ENCODE measurements around the gene CLDN18. TPM values are rescaled to one million over a fixed set of nuclear protein-coding genes. Genes with fewer than 3 reads are reported as not detected.

The CLDN18 gene
- total and polyA plus RNA-seq, 2 donors (not counting 1 experiment from before 2014, with no cell fraction given) = not detected

DNA sequence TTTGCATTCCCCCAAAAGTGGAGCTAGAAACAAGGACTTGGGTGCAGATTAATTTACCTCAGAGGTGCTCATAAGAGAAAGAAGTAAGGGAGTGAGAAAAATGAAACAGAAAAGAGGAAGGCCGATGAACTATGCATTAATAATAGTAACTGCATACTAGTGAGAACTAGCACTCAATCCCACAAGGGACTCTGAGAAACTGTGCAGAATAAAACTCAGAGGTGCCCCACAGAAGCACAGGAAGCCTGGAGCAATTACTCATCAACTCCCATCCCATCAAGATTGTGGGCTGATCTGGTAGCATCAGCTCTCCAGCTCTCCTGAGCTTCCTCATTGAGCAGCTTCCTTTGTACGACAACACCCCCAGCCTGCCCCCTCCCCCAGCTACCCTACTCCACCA is 50.8 kb downstream of the CLDN18 start:
- ChIA-PET POLR2A (no interaction called here), CTCF (interaction anchor here (1.2 to 1.3 kb wide), 2 partner anchors 8 to 13 kb away, joined by 3 read pairs; no protein-coding TSS in a partner anchor)
- H3K27ac Mint-ChIP-seq = no peak overlapping the region
- no peak overlapping the region for H3K4me3 Mint-ChIP-seq
- no peaks in the 10 kb centered on the region for H3K9me3 Mint-ChIP-seq (ENCODE audit: insufficient read depth)
- Histone ChIP-seq H3K36me3 (replicated peaks in 1 of 2; ENCODE audit: control extremely low read depth in 1 of 2, control insufficient read depth in 1 of 2, extremely low read depth in 1 of 2, insufficient read depth in 2 of 2, low read length in 1 of 2) (no peaks in the 10 kb centered on the region), H4K20me1 (ENCODE audit: control insufficient read depth, insufficient read depth, low read length, poor library complexity, severe bottlenecking) (no peaks in the 10 kb centered on the region), H3K4me3 (ENCODE audit: control extremely low read depth in 1 of 5, extremely low read depth in 1 of 5, insufficient read depth in 1 of 5, low read depth in 2 of 5, low read length in 4 of 5) (no peak overlapping the region), H3K9ac (ENCODE audit: low read length) (no peak overlapping the region), H2AFZ (ENCODE audit: insufficient read depth, low read depth, low read length, poor library complexity, severe bottlenecking) (no peak overlapping the region), H3K27ac (ENCODE audit: low read length in 2 of 2) (no peak overlapping the region), H3K9me3 (ENCODE audit: control extremely low read depth in 1 of 3, control insufficient read depth in 2 of 3, insufficient read depth in 1 of 3, low read length in 2 of 3) (no peaks in the 10 kb centered on the region), H3K79me2 (ENCODE audit: control insufficient read depth, insufficient read depth, low read length) (no peaks in the 10 kb centered on the region), H3K4me2 (replicated peaks; ENCODE audit: low read depth, low read length, poor library complexity, severe bottlenecking) (no peak overlapping the region), H3K27me3 (replicated peaks in 1 of 4; ENCODE audit: control extremely low read depth in 1 of 4, control insufficient read depth in 3 of 4, insufficient read depth in 4 of 4, low read length in 3 of 4) (no peaks in the 10 kb centered on the region), H3K4me1 (ENCODE audit: control insufficient read depth in 2 of 2, insufficient read depth in 2 of 2, low read length in 2 of 2) (no peaks in the 10 kb centered on the region)
- H3K4me1 Mint-ChIP-seq = peaks cover 4% of the 10 kb centered on the region
- TF ChIP-seq EZH2 (IDR thresholded peaks at IDR 0.05; ENCODE audit: borderline replicate concordance, insufficient read depth, low read depth, low read length, poor library complexity, severe bottlenecking) = no peak
- TF ChIP-seq, protein P1, sequence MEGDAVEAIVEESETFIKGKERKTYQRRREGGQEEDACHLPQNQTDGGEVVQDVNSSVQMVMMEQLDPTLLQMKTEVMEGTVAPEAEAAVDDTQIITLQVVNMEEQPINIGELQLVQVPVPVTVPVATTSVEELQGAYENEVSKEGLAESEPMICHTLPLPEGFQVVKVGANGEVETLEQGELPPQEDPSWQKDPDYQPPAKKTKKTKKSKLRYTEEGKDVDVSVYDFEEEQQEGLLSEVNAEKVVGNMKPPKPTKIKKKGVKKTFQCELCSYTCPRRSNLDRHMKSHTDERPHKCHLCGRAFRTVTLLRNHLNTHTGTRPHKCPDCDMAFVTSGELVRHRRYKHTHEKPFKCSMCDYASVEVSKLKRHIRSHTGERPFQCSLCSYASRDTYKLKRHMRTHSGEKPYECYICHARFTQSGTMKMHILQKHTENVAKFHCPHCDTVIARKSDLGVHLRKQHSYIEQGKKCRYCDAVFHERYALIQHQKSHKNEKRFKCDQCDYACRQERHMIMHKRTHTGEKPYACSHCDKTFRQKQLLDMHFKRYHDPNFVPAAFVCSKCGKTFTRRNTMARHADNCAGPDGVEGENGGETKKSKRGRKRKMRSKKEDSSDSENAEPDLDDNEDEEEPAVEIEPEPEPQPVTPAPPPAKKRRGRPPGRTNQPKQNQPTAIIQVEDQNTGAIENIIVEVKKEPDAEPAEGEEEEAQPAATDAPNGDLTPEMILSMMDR (IDR thresholded peaks at IDR 0.05) = no peak
- DNase-seq (no peak), ATAC-seq (ENCODE audit: low read depth) (no peak)
- H3K27me3 Mint-ChIP-seq = peaks cover 3% of the 10 kb centered on the region
- WGBS (ENCODE audit: insufficient coverage) = no CpG with 5 or more reads among the region's 2 CpGs
- intact Hi-C loops (cut with micrococcal nuclease) = no loop called here

DNA sequence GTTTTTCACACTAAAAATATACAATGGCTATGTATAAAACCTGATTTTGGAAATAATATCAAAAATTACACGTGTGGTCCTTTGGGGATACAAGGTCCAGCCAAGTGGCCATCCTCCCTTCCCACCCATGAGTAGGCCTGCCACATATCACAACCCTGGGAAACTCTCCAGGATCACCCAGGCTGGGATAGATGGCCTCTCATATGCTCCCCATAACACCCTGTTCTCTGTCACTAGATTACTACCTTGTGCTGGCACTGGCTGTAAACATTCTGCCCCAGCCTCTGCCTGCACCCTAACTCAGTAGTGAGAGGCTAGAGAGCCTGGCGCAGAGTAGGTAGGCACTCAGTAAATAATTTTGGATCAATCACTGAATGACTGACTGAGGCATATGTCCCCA is 52.1 kb downstream of the CLDN18 start:
- Histone ChIP-seq H3K27me3 (replicated peaks in 1 of 4; ENCODE audit: control extremely low read depth in 1 of 4, control insufficient read depth in 3 of 4, insufficient read depth in 4 of 4, low read length in 3 of 4) (no peaks in the 10 kb centered on the region), H3K9me3 (ENCODE audit: control extremely low read depth in 1 of 3, control insufficient read depth in 2 of 3, insufficient read depth in 1 of 3, low read length in 2 of 3) (no peaks in the 10 kb centered on the region), H3K79me2 (ENCODE audit: control insufficient read depth, insufficient read depth, low read length) (no peaks in the 10 kb centered on the region), H4K20me1 (ENCODE audit: control insufficient read depth, insufficient read depth, low read length, poor library complexity, severe bottlenecking) (no peaks in the 10 kb centered on the region), H3K9ac (ENCODE audit: low read length) (no peak overlapping the region), H3K27ac (ENCODE audit: low read length in 2 of 2) (no peak overlapping the region), H3K4me2 (replicated peaks; ENCODE audit: low read depth, low read length, poor library complexity, severe bottlenecking) (no peak overlapping the region), H3K4me3 (ENCODE audit: control extremely low read depth in 1 of 5, extremely low read depth in 1 of 5, insufficient read depth in 1 of 5, low read depth in 2 of 5, low read length in 4 of 5) (no peak overlapping the region), H3K36me3 (replicated peaks in 1 of 2; ENCODE audit: control extremely low read depth in 1 of 2, control insufficient read depth in 1 of 2, extremely low read depth in 1 of 2, insufficient read depth in 2 of 2, low read length in 1 of 2) (no peaks in the 10 kb centered on the region), H3K4me1 (ENCODE audit: control insufficient read depth in 2 of 2, insufficient read depth in 2 of 2, low read length in 2 of 2) (no peaks in the 10 kb centered on the region), H2AFZ (ENCODE audit: insufficient read depth, low read depth, low read length, poor library complexity, severe bottlenecking) (no peak overlapping the region)
- no CpG with 5 or more reads among the region's 2 CpGs for WGBS (ENCODE audit: insufficient coverage)
- no peaks in the 10 kb centered on the region for H3K9me3 Mint-ChIP-seq (ENCODE audit: insufficient read depth)
- peaks cover 4% of the 10 kb centered on the region for H3K4me1 Mint-ChIP-seq
- ATAC-seq (ENCODE audit: low read depth) (no peak), DNase-seq (no peak)
- H3K4me3 Mint-ChIP-seq = no peak overlapping the region
- no peak overlapping the region for H3K27ac Mint-ChIP-seq
- TF ChIP-seq, protein P1 (IDR thresholded peaks at IDR 0.05) = no peak
- no peak for TF ChIP-seq EZH2 (IDR thresholded peaks at IDR 0.05; ENCODE audit: borderline replicate concordance, insufficient read depth, low read depth, low read length, poor library complexity, severe bottlenecking)
- intact Hi-C loops (cut with micrococcal nuclease) = no loop called here
- CTCF ChIA-PET = no interaction called here
- H3K27me3 Mint-ChIP-seq = no peaks in the 10 kb centered on the region
- POLR2A ChIA-PET = no interaction called here

Measured in B cell (primary cell).